B cell (primary cell): ENCODE data around the gene ZNF879. TPM values are rescaled to one million over a fixed set of nuclear protein-coding genes. Genes with fewer than 3 reads are reported as not detected.

Experiments
- ATAC-seq: fragments of 200-7000 bp; cut with Tn5 transposase; one replicate; pipeline ENCODE4 v1.10.0; 2021; ENCODE audit warnings: low read depth, mild to moderate bottlenecking, moderate number of reproducible peaks, moderate library complexity
- CTCF ChIA-PET: fragments of 350-600 bp; sonication (Branson Sonifier 250); formaldehyde crosslinking; loops from one replicate; lab custom pipeline; 2021; ENCODE audit warnings: antibody characterized with exemption, inconsistent platforms; lab: Charles Lee
- POLR2A ChIA-PET: fragments of 350-600 bp; sonication (Branson Sonifier 250); formaldehyde crosslinking; loops from one replicate; lab custom pipeline; 2021; ENCODE audit warnings: antibody characterized with exemption; lab: Charles Lee
- DNase-seq: peaks from one replicate; pipeline ENCODE4 v3.0.0; 2013
- H2AFZ ChIP-seq: 2 replicates; pipeline ENCODE4 v1.6.1; 2012; ENCODE audit warnings: mild to moderate bottlenecking, low read depth, low read length; ENCODE audit not compliant: insufficient read depth, poor library complexity, severe bottlenecking
- H3K27ac ChIP-seq, 2 donors: 1 replicate in 1 of 2; 2 replicates in 1 of 2; pipeline ENCODE4 v1.5.1; 2012 to 2013; ENCODE audit warnings: low read length in 2 of 2, mild to moderate bottlenecking in 2 of 2, moderate library complexity in 1 of 2
- H3K27me3 ChIP-seq, 4 experiments: fragments of 200-600 bp in 1 of 4; sonication (generic) in 1 of 4; replicated peaks in 1 of 4; 1 replicate in 2 of 4; 2 replicates in 2 of 4; pipeline versions ENCODE4 v1.6.1 to v1.7.0; 2013 to 2016; ENCODE audit warnings: low read length in 3 of 4, mild to moderate bottlenecking in 2 of 4, mixed read lengths in 1 of 4, moderate library complexity in 1 of 4; ENCODE audit not compliant: insufficient read depth in 4 of 4, control insufficient read depth in 3 of 4; ENCODE audit errors: control extremely low read depth in 1 of 4
- H3K36me3 ChIP-seq, 2 experiments: replicated peaks in 1 of 2; 1 replicate in 1 of 2; 2 replicates in 1 of 2; pipeline versions ENCODE4 v1.6.1 to v1.7.1; 2013; ENCODE audit warnings: low read length in 1 of 2; ENCODE audit not compliant: insufficient read depth in 2 of 2, control insufficient read depth in 1 of 2; ENCODE audit errors: control extremely low read depth in 1 of 2, extremely low read depth in 1 of 2
- H3K4me1 ChIP-seq, 2 donors: fragments of 200-600 bp in 1 of 2; sonication (generic) in 1 of 2; 1 replicate in 1 of 2; 2 replicates in 1 of 2; pipeline versions ENCODE4 v1.5.1 to v1.6.1; 2013 to 2017; ENCODE audit warnings: low read length in 2 of 2; ENCODE audit not compliant: control insufficient read depth in 2 of 2, insufficient read depth in 2 of 2
- H3K4me2 ChIP-seq: replicated peaks from 2 replicates; pipeline ENCODE3; 2012; ENCODE audit warnings: mild to moderate bottlenecking, low read depth, low read length; ENCODE audit not compliant: poor library complexity, severe bottlenecking
- H3K4me3 ChIP-seq, 5 experiments: fragments of 200-600 bp in 1 of 5; sonication (generic) in 1 of 5; 1 replicate in 3 of 5; 2 replicates in 2 of 5; pipeline versions ENCODE4 v1.5.1 to v1.7.0; 2011 to 2016; ENCODE audit warnings: low read length in 4 of 5, mild to moderate bottlenecking in 4 of 5, low read depth in 2 of 5, control low read depth in 1 of 5, moderate library complexity in 1 of 5; ENCODE audit not compliant: insufficient read depth in 1 of 5; ENCODE audit errors: control extremely low read depth in 1 of 5, extremely low read depth in 1 of 5
- H3K79me2 ChIP-seq: fragments of 200-600 bp; sonication (generic); one replicate; pipeline ENCODE4 v1.6.0; 2016; ENCODE audit warnings: low read length; ENCODE audit not compliant: control insufficient read depth, insufficient read depth
- H3K9ac ChIP-seq: fragments of 200-600 bp; sonication (generic); 2 replicates; pipeline ENCODE4 v1.6.1; 2017; ENCODE audit warnings: mild to moderate bottlenecking, low read length, moderate library complexity
- H3K9me3 ChIP-seq, 3 donors: one replicate each; pipeline versions ENCODE4 v1.6.1 to v1.7.1; 2013; ENCODE audit warnings: low read length in 2 of 3; ENCODE audit not compliant: control insufficient read depth in 2 of 3, insufficient read depth in 1 of 3; ENCODE audit errors: control extremely low read depth in 1 of 3
- H4K20me1 ChIP-seq: 2 replicates; pipeline ENCODE4 v1.6.0; 2012; ENCODE audit warnings: mild to moderate bottlenecking, low read length; ENCODE audit not compliant: insufficient read depth, control insufficient read depth, poor library complexity, severe bottlenecking
- H3K27ac Mint-ChIP-seq: one replicate; pipeline ENCODE4 v1.8.0; 2021; ENCODE audit warnings: mixed read lengths
- H3K27me3 Mint-ChIP-seq: one replicate; pipeline ENCODE4 v1.8.0; 2021; ENCODE audit warnings: mixed read lengths
- H3K4me1 Mint-ChIP-seq: one replicate; pipeline ENCODE4 v1.8.0; 2021; ENCODE audit warnings: mixed read lengths
- H3K4me3 Mint-ChIP-seq: one replicate; pipeline ENCODE4 v1.8.0; 2021; ENCODE audit warnings: mixed read lengths
- H3K9me3 Mint-ChIP-seq: one replicate; pipeline ENCODE4 v1.8.0; 2022; ENCODE audit warnings: mixed read lengths; ENCODE audit not compliant: insufficient read depth
- CTCF ChIP-seq: fragments of 200-600 bp; IDR thresholded peaks from one replicate; pipeline ENCODE4 v1.8.0; 2022; ENCODE audit warnings: antibody characterized with exemption, mild to moderate bottlenecking
- EZH2 ChIP-seq: IDR thresholded peaks from 2 replicates; pipeline ENCODE4 v1.6.1; 2012; ENCODE audit warnings: borderline replicate concordance, low read depth, mild to moderate bottlenecking, moderate library complexity, low read length; ENCODE audit not compliant: insufficient read depth, poor library complexity, severe bottlenecking
- WGBS: methylation state at CpG from one replicate; pipeline ENCODE4 v1.1.5; 2013; ENCODE audit warnings: missing lambda C conversion rate; ENCODE audit not compliant: insufficient coverage; 5-methylcytosine and 5-hydroxymethylcytosine counted together
- intact Hi-C: fragments of 100-400 bp; cut with micrococcal nuclease; formaldehyde crosslinking; loops from one replicate; pipeline ENCODE4 v1.10.0; 2022
- polyA plus RNA-seq: library from polyadenylated mRNA; depleted of rRNA; stranded (reverse); fragments of >200 nt; gene quantifications from 2 replicates; pipeline ENCODE4 v1.2.3, GENCODE V29; 2012
- total RNA-seq, 2 donors: library from RNA; stranded (reverse); fragments of 120-200 nt in 1 of 2; gene quantifications; 1 replicate in 1 of 2; 2 replicates in 1 of 2; pipeline versions ENCODE4 v1.2.3 to v1.2.4, GENCODE V29; 2013 to 2022

The ZNF879 gene
- total and polyA plus RNA-seq, 2 donors (not counting 1 experiment from before 2014, with no cell fraction given), result 2.4 to 14.7 TPM

- Histone ChIP-seq H3K4me3 (no peak overlapping the region), H3K36me3 (no peaks in the 10 kb centered on the region), H3K4me2 (no peak overlapping the region), H3K9ac (no peak overlapping the region), H3K9me3 (peaks cover 0 to 75% (median 6%) of the 10 kb centered on the region in 3 donors), H4K20me1 (no peaks in the 10 kb centered on the region), H3K27me3 (no peaks in the 10 kb centered on the region), H2AFZ (no peak overlapping the region), H3K4me1 (no peaks in the 10 kb centered on the region), H3K27ac (no peak overlapping the region), H3K79me2 (no peaks in the 10 kb centered on the region)
- POLR2A ChIA-PET, result no interaction called here
- no peak overlapping the region for H3K4me3 Mint-ChIP-seq
- CTCF ChIA-PET, result no interaction called here
- no peaks in the 10 kb centered on the region for H3K27me3 Mint-ChIP-seq
- WGBS, result 97% methylated on average over 36 of the region's 37 CpGs
- intact Hi-C loops, result no loop called here
- no peak for ATAC-seq
- no peak for DNase-seq
- no peak for TF ChIP-seq EZH2
- no peak for TF ChIP-seq CTCF
- H3K27ac Mint-ChIP-seq, result no peak overlapping the region
- peaks cover 3% of the 10 kb centered on the region for H3K9me3 Mint-ChIP-seq
- H3K4me1 Mint-ChIP-seq, result no peaks in the 10 kb centered on the region
Measured at GRCh38 chr5:178984145-178985072, 39.2 kb upstream of the ZNF879 start.

GRCh38 chr5:178986326-178986960 lies 37.2 kb upstream of the ZNF879 start:
- Histone ChIP-seq H3K4me2 (no peak overlapping the region), H2AFZ (no peak overlapping the region), H4K20me1 (no peaks in the 10 kb centered on the region), H3K9me3 (peaks cover 0 to 85% (median 6%) of the 10 kb centered on the region in 3 donors), H3K36me3 (no peaks in the 10 kb centered on the region), H3K27me3 (no peaks in the 10 kb centered on the region), H3K9ac (no peak overlapping the region), H3K4me1 (no peaks in the 10 kb centered on the region), H3K79me2 (no peaks in the 10 kb centered on the region), H3K4me3 (no peak overlapping the region), H3K27ac (no peak overlapping the region)
- 98% methylated on average over 42 of the region's 43 CpGs for WGBS
- POLR2A ChIA-PET, result no interaction called here
- CTCF ChIA-PET, result no interaction called here
- Mint-ChIP-seq H3K9me3 (peaks cover 7% of the 10 kb centered on the region), H3K27ac (no peak overlapping the region), H3K27me3 (no peaks in the 10 kb centered on the region), H3K4me3 (no peak overlapping the region), H3K4me1 (no peaks in the 10 kb centered on the region)
- intact Hi-C loops, result no loop called here
- DNase-seq, result no peak
- no peak for ATAC-seq
- TF ChIP-seq EZH2 (no peak), CTCF (no peak)
